SK-N-SH (cell line): ENCODE measurements around the gene FRMD1.

Experiments used
- EP300 ChIP-seq, 2 experiments: IDR thresholded peaks; 2 replicates each; pipeline versions ENCODE4 v1.4.0 to v1.6.1; 2012; ENCODE audit warnings: borderline replicate concordance in 1 of 2, low read depth in 1 of 2, low read length in 1 of 2
- FOXM1 ChIP-seq: IDR thresholded peaks from 2 replicates; pipeline ENCODE4 v1.4.0; 2012; ENCODE audit warnings: low read depth, mild to moderate bottlenecking
- MEF2A ChIP-seq: IDR thresholded peaks from 2 replicates; pipeline ENCODE4 v1.4.0; 2012; ENCODE audit warnings: low read depth, borderline replicate concordance
- NFIC ChIP-seq: IDR thresholded peaks from 2 replicates; pipeline ENCODE4 v1.4.0; 2012; ENCODE audit warnings: borderline replicate concordance
- NRF1 ChIP-seq: IDR thresholded peaks from 2 replicates; pipeline ENCODE4 v1.6.1; 2012; ENCODE audit warnings: low read depth, mild to moderate bottlenecking, low read length
- RCOR1 ChIP-seq: fragments of 150-350 bp; IDR thresholded peaks from 2 replicates; pipeline ENCODE4 v1.6.1; 2017; ENCODE audit warnings: antibody characterized with exemption, low read length
- RFX5 ChIP-seq: IDR thresholded peaks from 2 replicates; pipeline ENCODE4 v1.6.1; 2012; ENCODE audit warnings: mild to moderate bottlenecking, improper control_type of control experiment, low read length
- TF ChIP-seq, protein P1 (sequence below): fragments of 200-600 bp; sonication (generic); IDR thresholded peaks from 2 replicates; pipeline ENCODE4 v1.6.1; 2017; ENCODE audit warnings: antibody characterized with exemption, mild to moderate bottlenecking, moderate library complexity
- TF ChIP-seq, protein P2 (sequence below): IDR thresholded peaks from 2 replicates; pipeline ENCODE4 v1.4.0; 2012; ENCODE audit warnings: low read depth

DNA sequence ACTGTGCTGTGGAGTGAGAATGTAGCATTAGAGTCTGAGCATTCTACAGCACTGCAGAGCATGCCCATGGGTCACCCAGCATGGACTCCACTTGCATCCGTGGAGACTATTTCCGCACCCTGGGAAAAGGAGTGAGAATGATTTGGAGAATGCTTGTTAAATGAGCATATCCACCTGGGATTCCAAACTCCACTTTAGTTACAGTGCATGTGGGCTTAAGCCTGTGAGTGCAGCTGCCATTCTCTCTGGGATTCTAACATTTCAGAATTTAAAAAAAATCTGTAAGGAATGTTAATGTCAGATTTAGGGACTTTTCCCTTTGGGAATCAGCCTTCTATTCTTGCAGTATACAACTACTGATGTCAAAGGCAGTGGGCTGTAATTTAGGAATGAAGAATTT lies 48.1 kb downstream of the FRMD1 start:
- TF ChIP-seq, protein P1, sequence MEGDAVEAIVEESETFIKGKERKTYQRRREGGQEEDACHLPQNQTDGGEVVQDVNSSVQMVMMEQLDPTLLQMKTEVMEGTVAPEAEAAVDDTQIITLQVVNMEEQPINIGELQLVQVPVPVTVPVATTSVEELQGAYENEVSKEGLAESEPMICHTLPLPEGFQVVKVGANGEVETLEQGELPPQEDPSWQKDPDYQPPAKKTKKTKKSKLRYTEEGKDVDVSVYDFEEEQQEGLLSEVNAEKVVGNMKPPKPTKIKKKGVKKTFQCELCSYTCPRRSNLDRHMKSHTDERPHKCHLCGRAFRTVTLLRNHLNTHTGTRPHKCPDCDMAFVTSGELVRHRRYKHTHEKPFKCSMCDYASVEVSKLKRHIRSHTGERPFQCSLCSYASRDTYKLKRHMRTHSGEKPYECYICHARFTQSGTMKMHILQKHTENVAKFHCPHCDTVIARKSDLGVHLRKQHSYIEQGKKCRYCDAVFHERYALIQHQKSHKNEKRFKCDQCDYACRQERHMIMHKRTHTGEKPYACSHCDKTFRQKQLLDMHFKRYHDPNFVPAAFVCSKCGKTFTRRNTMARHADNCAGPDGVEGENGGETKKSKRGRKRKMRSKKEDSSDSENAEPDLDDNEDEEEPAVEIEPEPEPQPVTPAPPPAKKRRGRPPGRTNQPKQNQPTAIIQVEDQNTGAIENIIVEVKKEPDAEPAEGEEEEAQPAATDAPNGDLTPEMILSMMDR: no peak
- no peak for TF ChIP-seq EP300 (IDR thresholded peaks at IDR 0.05; ENCODE audit: borderline replicate concordance in 1 of 2, low read depth in 1 of 2, low read length in 1 of 2)
- no peak for TF ChIP-seq RFX5
- no peak for TF ChIP-seq NRF1
- no peak for TF ChIP-seq MEF2A
- no peak for TF ChIP-seq NFIC
- no peak for TF ChIP-seq RCOR1
- TF ChIP-seq FOXM1: no peak
- TF ChIP-seq, protein P2, sequence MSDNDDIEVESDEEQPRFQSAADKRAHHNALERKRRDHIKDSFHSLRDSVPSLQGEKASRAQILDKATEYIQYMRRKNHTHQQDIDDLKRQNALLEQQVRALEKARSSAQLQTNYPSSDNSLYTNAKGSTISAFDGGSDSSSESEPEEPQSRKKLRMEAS: no peak
